SK-MEL-5 (cell line): ENCODE data around the gene OR8G5. TPM values are rescaled to one million over a fixed set of nuclear protein-coding genes. Genes with fewer than 3 reads are reported as not detected.

Experiments
- total RNA-seq: library from RNA; depleted of rRNA; stranded (reverse); fragments of >200 nt; shearing (Covaris generic); gene quantifications from 2 replicates; pipeline ENCODE4 v1.2.3, GENCODE V29; 2014; rRNA removed

OR8G5 gene
- total RNA-seq, 1 experiment from 2014 or later, result not detected

Other genes with a start within 250 kb of the OR8G5 start
- gene OR10G4, start 243.4 kb upstream of the OR8G5 start, total RNA-seq, result not detected in 2 replicates
- gene OR10G9, start 233.4 kb upstream of the OR8G5 start, total RNA-seq, result not detected in 2 replicates
- gene OR10G8, start 229.6 kb upstream of the OR8G5 start, total RNA-seq, result not detected in 2 replicates
- gene OR10G7, start 215.1 kb upstream of the OR8G5 start, total RNA-seq, result not detected in 2 replicates
- 5.2 and 6.6 TPM in 2 replicates for gene VWA5A, start 140.9 kb upstream of the OR8G5 start, total RNA-seq
- gene OR10D3, start 73.0 kb upstream of the OR8G5 start, total RNA-seq, result not detected in 2 replicates
- gene OR8G1, start 15.3 kb upstream of the OR8G5 start, total RNA-seq, result not detected in 2 replicates
- not detected in 2 replicates for gene OR8D1, start 57.6 kb downstream of the OR8G5 start, total RNA-seq
- gene OR8D2, start 63.8 kb downstream of the OR8G5 start, total RNA-seq, result not detected in 2 replicates
- not detected in 2 replicates for gene OR8B2, start 128.1 kb downstream of the OR8G5 start, total RNA-seq
- not detected in 2 replicates for gene OR8B3, start 142.6 kb downstream of the OR8G5 start, total RNA-seq
- not detected in 2 replicates for gene OR8B4, start 168.5 kb downstream of the OR8G5 start, total RNA-seq
- gene OR8B8, start 189.3 kb downstream of the OR8G5 start, total RNA-seq, result not detected in 2 replicates